ENCODE data around the gene LUZP4. TPM values are rescaled to one million over a fixed set of nuclear protein-coding genes. Genes with fewer than 3 reads are reported as not detected.
"Not testable (repeated sequence)": the region's sequence is repeated elsewhere in the genome, so short reads cannot be mapped to it uniquely, and the experiment has no call there.

LUZP4 gene, protein sequence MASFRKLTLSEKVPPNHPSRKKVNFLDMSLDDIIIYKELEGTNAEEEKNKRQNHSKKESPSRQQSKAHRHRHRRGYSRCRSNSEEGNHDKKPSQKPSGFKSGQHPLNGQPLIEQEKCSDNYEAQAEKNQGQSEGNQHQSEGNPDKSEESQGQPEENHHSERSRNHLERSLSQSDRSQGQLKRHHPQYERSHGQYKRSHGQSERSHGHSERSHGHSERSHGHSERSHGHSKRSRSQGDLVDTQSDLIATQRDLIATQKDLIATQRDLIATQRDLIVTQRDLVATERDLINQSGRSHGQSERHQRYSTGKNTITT
- total RNA-seq (2014; rRNA removed; shearing (Covaris generic); ENCODE audit: low replicate concordance): not detected in 2 replicates

DNA sequence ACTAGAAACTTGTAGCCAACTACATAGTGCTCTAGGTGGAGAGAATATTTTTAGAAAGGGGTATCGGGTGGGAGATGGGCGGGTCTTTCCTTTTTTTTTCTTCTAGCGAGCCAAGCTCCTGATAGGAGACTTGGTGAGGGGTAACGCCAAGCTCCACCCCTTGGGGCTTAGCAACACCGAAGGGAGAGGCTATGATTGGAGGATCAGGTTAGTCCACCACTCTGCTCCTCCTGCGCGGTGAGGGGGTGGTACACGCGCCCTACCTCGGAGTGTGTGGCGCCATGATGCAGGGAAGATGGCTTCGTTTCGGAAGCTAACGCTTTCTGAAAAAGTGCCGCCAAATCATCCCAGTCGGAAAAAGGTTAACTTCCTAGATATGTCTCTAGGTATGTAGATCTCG, at the start of gene LUZP4:
LUZP4 (plus strand) TSS at position 251 of the 400 bp plus-strand sequence; CDS start at position 296, 45 bp downstream.
- in situ Hi-C loops (cut with HindIII; ENCODE audit: low pct_unique_long_range_greater_than_20kb, low sequenced_read_pairs): no loop called here
- DNase-seq (ENCODE audit: low read depth): no peak

DNA sequence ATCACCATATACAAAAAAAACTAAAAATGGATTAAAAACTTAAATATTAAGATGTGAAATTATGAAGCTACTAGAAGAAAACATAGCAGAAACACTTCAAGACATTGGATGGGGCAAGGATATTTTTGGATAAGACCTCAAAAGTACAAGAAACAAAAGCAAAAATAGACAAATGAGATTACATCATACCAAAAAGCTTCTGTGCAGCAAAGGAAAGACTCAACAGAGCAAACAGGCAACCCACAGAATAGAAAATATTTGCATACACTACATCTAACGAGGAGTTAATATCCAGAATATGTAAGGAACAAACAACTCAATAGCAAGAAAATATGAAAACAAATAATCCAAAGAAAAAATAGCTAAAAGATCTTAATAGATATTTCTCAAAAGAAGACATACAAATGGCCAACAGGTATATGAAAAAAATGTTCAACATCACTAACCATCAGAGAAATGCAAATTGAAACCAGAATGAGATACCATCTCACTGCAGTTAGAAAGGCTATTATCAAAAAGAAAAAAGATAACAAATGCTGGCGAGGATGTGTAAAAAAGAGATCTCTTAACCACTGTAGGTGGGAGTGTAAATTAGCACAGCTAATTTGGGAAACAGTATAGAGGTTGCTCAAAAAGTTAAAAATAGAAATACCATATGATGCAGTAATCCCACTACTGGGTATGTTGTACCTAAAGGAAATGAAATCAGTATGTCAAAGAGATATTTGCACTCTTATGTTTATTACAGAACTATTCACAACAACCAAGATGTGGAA, 37.9 kb upstream of the LUZP4 start:
- in situ Hi-C loops (cut with HindIII; ENCODE audit: low pct_unique_long_range_greater_than_20kb, low sequenced_read_pairs): no loop called here
- DNase-seq (ENCODE audit: low read depth): no peak

DNA sequence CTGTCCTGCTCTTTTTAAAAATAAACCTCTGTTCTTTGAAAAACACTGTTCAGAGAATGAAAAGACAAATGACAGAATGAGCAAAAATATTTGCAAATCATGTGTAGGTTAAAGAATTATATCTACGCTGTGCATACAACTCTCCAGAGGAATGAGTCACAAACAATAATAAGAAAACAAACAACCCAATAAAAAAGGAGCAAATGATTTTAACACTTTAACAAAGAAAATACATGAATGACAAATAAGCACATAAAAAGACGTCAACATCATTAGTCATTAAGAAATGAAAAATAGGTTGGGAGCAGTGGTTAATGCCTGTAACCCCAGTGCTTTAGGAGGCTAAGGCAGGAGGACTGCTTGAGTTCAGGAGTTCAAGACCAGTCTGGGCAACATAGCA, 34.5 kb upstream of the LUZP4 start:
- DNase-seq (ENCODE audit: low read depth): no peak
- in situ Hi-C loops (cut with HindIII; ENCODE audit: low pct_unique_long_range_greater_than_20kb, low sequenced_read_pairs): no loop called here

DNA sequence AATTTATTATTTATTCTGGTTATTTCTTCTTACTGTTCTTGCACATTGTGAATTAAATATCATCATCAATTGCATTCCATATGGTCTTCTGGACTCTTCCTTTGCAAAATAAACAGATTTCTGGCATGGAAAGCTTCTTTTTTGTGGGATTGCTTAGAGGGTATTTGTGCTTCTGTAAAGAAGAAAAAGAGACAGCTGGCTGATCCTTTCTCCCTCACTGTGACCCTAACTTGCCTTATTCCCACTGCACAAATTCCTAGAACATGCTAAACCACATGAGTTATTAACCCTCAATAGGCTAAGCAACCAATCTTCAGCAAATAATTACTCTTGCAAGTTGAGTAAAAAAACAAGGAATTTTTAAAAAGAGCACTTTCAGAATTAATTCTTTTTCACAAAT, 31.8 kb upstream of the LUZP4 start:
- in situ Hi-C loops (cut with HindIII; ENCODE audit: low pct_unique_long_range_greater_than_20kb, low sequenced_read_pairs): no loop called here
- DNase-seq (ENCODE audit: low read depth): no peak

DNA sequence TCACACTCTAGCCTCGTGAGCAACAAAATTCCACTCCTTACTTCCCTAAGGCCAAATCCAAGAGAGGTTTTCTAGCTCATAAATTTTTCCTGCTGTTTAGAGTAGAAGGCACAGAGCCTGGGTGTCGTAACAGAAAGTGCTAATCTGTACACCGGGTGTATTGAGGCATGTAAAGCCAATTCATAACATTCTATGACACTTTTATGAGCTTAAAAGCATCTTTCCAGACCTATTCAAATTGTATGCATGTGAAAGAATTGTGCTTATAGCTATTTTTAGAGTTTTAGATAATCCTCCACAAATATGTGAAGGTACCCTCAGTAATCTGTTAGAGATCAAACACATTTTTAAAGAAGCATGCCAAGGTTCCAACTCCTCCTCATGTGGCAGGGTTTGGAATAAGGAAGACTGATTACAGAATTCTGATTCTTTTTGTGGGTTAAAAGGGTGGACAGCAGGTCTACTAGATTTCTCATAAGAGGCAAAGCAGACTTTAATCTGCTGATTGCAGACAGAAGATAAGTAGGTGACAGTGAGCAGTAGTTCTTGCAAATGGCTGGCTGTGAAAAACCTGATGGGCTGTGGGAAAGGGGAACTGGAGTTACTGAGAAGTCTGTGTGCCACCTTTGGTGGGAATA, 30.2 kb upstream of the LUZP4 start:
- DNase-seq (ENCODE audit: low read depth): peak; percentile 8
- in situ Hi-C loops (cut with HindIII; ENCODE audit: low pct_unique_long_range_greater_than_20kb, low sequenced_read_pairs): no loop called here

DNA sequence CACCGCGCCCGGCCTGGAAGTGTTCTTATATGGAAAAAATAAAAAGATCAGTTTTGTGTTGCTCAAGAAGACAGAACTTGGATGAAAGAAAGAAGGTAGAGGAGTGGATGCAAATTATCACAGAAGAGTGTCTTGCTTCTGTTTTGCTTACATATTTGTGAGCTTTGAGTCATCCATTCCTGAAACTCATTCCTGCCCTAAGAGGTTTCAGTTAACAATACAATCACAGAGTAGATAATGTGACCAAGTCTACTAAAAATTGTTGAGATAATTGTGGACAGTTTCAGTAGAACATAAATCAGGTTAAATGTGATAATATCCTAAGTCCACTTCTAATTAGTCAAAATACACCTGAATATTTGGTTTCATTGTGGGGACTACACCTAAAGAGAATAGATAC, 29.2 kb upstream of the LUZP4 start:
- DNase-seq (ENCODE audit: low read depth): no peak

DNA sequence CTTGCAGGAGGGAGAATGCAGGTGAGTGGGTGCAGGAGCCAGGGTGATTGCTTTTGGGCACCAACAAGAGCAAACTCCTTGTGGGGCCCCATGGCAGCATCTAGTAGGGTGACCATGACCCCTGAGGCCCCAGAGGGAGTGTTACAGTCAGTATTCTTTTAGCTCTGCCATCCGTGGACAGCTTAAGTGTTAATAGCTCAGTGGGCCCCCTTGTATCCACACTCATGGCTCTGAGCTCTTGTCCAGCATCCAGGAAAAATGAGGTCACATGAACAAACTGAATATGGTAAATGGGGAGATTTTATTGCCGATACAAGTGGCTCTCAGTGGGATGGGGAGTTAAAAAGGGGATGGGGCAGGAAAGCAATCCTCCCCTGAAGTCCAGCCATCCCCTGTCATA, 28.4 kb upstream of the LUZP4 start:
- no peak for DNase-seq (ENCODE audit: low read depth)
- in situ Hi-C loops (cut with HindIII; ENCODE audit: low pct_unique_long_range_greater_than_20kb, low sequenced_read_pairs): no loop called here

More for the DNA sequence above, 29.2 kb upstream of the LUZP4 start:
- in situ Hi-C loops (cut with HindIII; ENCODE audit: low pct_unique_long_range_greater_than_20kb, low sequenced_read_pairs): no loop called here

DNA sequence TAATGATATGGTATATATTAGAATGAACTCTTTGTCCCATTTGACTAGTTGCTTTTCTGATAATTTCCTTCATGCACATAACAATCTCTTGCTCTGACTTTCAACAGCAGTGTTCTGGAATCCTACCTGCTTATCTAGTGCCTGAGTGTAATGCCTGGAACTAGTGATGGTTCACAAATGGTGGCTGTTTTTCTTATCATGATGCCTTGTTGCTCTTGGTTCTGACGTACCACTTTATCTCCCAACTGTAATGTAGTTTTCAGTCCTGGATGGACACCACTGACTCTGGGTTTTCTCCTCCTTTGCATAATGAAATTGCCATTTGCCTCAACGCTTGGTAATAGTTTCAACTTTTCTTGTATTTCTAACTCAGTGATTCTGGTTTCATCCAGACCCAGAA, 25.5 kb upstream of the LUZP4 start:
- in situ Hi-C loops (cut with HindIII; ENCODE audit: low pct_unique_long_range_greater_than_20kb, low sequenced_read_pairs): no loop called here
- no peak for DNase-seq (ENCODE audit: low read depth)

DNA sequence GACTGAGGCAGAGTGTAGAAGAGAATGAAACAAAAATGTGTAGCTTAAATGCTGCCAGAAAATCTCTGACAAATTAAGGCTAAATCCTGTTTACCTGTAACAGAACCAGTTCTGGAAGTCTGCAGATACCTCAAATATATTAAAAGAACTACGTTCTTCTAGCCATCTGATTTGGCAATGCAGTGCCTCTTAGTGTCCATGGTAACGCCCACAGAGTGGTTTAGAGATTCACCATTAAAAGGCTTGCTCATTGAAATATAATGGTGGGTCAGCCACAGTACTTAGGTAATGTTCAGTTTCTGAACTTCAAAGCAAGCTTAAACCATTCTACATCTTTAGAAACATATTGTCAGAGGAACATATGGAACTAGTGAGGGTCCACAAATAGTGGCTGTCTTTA, 23.2 kb upstream of the LUZP4 start:
- no peak for DNase-seq (ENCODE audit: low read depth)
- in situ Hi-C loops (cut with HindIII; ENCODE audit: low pct_unique_long_range_greater_than_20kb, low sequenced_read_pairs): no loop called here

DNA sequence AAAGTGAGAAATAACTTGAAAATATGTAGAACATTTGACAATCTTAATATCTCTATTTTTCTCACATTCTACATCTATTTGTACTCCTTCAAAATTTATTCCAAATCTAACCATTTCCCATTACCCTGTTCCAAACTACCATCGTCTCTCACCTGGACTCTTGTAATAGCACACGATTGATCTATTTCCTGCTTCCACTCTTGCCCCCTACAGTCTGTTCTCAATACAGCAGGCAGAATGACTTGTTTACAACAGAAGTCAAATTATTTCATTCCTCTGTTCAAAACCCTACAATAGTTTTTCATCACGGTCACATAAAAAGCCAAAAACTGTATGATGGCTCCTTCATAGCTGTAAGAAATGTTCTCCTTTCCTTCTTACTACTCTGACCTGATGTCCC, 21.1 kb upstream of the LUZP4 start:
- in situ Hi-C loops (cut with HindIII; ENCODE audit: low pct_unique_long_range_greater_than_20kb, low sequenced_read_pairs): no loop called here

DNA sequence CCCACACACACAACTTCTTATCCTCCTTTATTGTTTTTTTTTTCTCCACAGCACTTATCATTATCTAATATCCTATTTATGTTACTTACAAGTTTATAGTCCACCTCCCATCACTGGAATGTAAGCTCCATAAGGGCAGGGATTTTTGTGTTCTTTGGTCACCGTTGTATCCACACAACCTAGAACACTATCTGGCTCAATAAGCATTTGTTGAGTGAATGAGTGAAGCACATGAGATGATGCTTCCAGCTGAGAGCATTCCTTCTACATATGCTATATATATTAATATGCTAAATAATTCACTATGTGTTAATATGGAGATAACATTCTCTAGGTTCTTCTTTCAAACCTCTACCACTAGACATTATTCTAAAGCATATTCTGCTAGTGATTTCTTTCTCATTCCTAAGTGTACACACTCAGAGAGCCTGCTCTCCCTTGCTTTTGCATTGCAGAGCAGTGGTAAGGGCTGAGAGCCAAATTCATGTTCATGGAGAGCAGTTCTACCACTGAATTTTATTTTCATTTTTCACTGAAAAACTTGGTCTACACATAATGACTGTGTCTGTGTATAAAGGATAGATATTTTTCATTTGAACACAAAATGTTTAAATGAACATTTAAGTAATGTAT, 20.3 kb upstream of the LUZP4 start:
- in situ Hi-C loops (cut with HindIII; ENCODE audit: low pct_unique_long_range_greater_than_20kb, low sequenced_read_pairs): no loop called here
- no peak for DNase-seq (ENCODE audit: low read depth)

More for the DNA sequence above, 21.1 kb upstream of the LUZP4 start:
- no peak for DNase-seq (ENCODE audit: low read depth)

DNA sequence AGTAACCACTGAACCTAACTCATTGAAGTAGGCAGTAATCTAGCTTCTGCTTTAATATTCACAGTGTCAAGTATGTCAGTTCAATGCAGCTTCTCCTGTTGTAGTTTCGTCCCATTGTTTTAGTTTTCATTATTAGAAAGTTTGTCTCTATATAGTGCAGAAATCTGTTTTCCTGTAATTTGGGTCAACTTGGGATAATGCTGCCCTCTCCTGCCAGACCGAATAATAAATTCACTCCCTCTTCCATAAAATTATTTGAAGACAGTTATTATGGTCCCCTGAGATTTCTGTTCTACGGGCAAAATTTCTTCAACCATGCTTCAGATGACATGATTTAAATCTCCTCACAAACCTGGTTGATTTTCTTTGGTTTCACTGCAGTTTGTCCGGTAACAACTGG, 4.6 kb upstream of the LUZP4 start:
- in situ Hi-C loops (cut with HindIII; ENCODE audit: low pct_unique_long_range_greater_than_20kb, low sequenced_read_pairs): no loop called here
- DNase-seq (ENCODE audit: low read depth): no peak

DNA sequence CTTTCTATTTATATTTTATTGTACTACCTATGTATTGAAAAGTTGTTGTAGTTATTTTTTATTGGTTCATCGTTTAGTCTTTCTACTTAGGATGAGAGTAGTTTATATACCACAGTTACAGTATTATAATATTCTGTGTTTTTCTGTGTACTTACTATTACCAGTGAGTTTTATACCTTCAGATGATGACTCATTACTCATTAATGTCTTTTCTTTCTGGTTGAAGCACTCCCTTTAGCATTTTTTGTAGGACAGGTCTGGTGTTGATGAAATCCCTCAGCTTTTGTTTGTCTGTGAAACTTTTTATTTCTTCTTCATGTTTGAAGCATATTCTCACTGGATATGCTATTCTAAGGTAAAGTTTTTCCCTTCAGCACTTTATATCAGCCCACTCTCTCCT, 7.7 kb downstream of the LUZP4 start:
- in situ Hi-C loops (cut with HindIII; ENCODE audit: low pct_unique_long_range_greater_than_20kb, low sequenced_read_pairs): no loop called here
- DNase-seq (ENCODE audit: low read depth): no peak

DNA sequence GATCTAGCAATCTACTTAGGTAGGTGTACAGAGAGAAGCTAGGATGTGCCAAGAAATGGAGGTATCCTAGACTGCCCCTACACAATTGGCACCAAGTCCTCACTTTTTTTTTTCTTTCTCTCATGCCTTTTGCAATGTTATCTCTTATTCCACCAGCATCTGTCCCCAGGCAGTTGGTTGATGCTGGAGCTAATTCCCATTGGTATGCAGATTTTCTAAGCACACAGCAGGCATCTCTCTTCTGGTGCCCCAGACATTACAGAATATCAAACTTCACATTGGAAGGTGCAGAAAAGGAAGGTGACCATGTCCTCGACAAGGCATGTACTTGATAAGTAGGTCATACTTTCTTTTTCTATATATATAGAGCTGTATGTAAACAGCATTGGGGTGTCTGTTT, 21.6 kb downstream of the LUZP4 start:
- in situ Hi-C loops (cut with HindIII; ENCODE audit: low pct_unique_long_range_greater_than_20kb, low sequenced_read_pairs): no loop called here
- no peak for DNase-seq (ENCODE audit: low read depth)

DNA sequence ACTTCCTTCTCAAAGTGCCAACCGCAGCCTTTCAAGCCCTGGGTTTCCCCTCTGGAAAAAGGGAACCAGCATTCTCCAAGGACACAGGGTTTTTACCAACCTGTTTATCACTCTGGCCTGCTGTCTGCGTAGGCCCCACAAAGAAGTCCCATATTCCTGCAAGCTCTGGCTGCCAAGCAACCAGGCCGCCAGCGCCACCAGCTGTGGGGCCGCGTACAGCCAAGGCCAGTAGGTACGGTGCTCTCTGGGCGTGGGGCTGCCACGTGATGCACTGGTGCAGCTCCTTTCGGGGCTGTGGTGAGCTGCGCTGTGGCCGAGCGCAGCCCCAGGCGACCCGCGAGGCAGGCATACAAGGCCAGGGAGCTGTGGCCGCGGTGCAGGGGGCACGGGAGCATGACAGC, 22.1 kb downstream of the LUZP4 start:
- in situ Hi-C loops (cut with HindIII; ENCODE audit: low pct_unique_long_range_greater_than_20kb, low sequenced_read_pairs): no loop called here
- no peak for DNase-seq (ENCODE audit: low read depth)

DNA sequence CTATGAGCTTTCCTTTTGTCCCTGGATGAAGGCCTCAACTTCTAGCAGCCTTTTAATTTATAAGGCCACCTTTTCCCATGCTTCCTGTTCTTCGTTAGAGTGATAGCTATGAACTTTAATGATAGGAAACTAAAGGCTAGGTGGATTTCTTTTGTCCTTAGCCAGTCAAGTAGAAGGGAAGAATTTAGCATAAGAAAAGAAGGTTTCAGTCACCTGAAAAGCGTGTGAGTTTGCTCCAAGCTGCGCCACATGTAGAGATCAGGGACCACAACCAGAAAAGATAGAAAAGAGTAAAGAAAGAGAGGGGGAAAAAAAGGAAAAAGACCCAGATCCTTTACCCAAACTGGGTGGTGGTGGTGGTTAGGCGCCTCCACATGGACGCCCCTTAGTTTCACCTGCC, 28.6 kb downstream of the LUZP4 start:
- no peak for DNase-seq (ENCODE audit: low read depth)
- in situ Hi-C loops (cut with HindIII; ENCODE audit: low pct_unique_long_range_greater_than_20kb, low sequenced_read_pairs): no loop called here

DNA sequence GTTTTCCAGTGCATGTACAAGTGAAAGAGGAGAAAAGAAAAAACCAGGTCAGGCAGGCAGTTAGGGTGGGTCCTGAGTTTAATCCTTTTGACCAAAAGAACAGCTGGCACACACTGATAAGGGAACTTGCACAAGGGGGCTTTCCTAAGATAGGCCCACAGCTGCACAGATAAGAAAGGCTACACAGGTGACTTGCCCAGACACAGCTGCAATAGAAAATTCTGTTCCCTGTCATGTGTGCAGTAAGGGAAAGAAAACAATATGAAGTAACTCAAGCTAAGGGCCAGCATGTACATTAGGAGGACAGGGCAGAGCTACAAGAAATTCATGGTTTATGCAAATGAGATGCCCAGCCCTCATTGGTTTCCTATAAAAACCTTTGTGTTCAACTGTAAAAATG, 32.9 kb downstream of the LUZP4 start:
- in situ Hi-C loops (cut with HindIII; ENCODE audit: low pct_unique_long_range_greater_than_20kb, low sequenced_read_pairs): no loop called here
- DNase-seq (ENCODE audit: low read depth): no peak

DNA sequence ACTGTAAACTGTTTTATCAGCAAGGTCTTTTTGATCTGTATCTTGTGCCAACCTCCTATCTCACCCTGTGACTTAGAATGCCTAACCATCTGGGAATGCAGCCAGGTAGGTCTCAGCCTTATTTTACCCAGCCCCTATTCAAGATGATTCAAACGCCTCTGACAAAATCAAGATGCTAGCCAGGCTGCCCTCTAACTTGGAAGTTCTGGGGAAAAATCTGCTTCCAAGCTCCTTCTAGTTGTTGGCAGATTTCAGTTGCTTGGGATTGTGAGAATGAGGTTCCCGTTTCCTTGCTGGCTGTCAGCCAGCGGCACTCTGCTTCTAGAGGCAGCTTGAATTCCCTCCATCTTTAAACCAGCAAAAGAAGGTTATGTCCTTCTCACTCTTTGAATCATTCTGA, 34.7 kb downstream of the LUZP4 start:
- DNase-seq (ENCODE audit: low read depth): no peak
- in situ Hi-C loops (cut with HindIII; ENCODE audit: low pct_unique_long_range_greater_than_20kb, low sequenced_read_pairs): no loop called here

DNA sequence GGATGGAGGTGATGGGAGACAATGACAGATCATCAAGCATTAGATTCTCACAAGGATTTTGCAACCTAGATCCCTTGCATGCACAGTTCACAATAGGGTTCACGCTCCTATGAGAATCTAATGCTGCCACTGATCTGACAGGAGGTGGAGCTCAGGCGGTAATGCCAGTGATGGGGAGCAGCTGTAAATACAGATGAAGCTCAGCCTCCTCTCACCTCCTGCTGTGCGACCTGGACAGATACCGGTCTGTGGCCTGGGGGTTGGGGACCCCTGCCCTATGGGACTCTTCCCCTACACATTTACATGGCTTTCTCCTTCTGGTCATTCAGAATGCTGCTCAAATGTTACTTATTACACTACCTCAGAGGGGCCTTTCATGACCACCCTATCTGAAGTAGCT, 39.8 kb downstream of the LUZP4 start:
- DNase-seq (ENCODE audit: low read depth); in situ Hi-C loops (cut with HindIII; ENCODE audit: low pct_unique_long_range_greater_than_20kb, low sequenced_read_pairs): not testable (repeated sequence)
